HT1080 (cell line): ENCODE measurements around the gene VWA2. TPM values are rescaled to one million over a fixed set of nuclear protein-coding genes. Genes with fewer than 3 reads are reported as not detected.

ENCODE experiments used
- total RNA-seq: library from RNA; depleted of rRNA; stranded (reverse); fragments of >200 nt; shearing (Covaris generic); gene quantifications from 2 replicates; pipeline ENCODE4 v1.2.3, GENCODE V29; 2014; rRNA removed

The VWA2 gene
- total RNA-seq, 1 experiment from 2014 or later, result not detected

Other genes with a start within 250 kb of the VWA2 start
- gene ADRB1, start 195.4 kb upstream of the VWA2 start, total RNA-seq, result 0.06 and 0.07 TPM in 2 replicates
- gene CCDC186, start 65.1 kb upstream of the VWA2 start, total RNA-seq, result 2.7 and 6.7 TPM in 2 replicates
- gene TDRD1, start 59.9 kb upstream of the VWA2 start, total RNA-seq, result not detected in 2 replicates
- 1.2 and 1.8 TPM in 2 replicates for gene AFAP1L2, start 165.2 kb downstream of the VWA2 start, total RNA-seq